Measurements from ENCODE around the gene GABBR1.

The GABBR1 gene

GRCh38 chr6:29527564-29527963, 105.4 kb downstream of the GABBR1 start:
- H3K4me3 ChIP-seq (ENCODE audit: low read depth, low read length) = no peak overlapping the region
- H3K36me3 ChIP-seq (ENCODE audit: control insufficient read depth, insufficient read depth, low read length) = no peaks in the 10 kb centered on the region
- no peak overlapping the region for H3K9ac ChIP-seq
- no peaks in the 10 kb centered on the region for H3K79me2 ChIP-seq
- TF ChIP-seq, protein P1, sequence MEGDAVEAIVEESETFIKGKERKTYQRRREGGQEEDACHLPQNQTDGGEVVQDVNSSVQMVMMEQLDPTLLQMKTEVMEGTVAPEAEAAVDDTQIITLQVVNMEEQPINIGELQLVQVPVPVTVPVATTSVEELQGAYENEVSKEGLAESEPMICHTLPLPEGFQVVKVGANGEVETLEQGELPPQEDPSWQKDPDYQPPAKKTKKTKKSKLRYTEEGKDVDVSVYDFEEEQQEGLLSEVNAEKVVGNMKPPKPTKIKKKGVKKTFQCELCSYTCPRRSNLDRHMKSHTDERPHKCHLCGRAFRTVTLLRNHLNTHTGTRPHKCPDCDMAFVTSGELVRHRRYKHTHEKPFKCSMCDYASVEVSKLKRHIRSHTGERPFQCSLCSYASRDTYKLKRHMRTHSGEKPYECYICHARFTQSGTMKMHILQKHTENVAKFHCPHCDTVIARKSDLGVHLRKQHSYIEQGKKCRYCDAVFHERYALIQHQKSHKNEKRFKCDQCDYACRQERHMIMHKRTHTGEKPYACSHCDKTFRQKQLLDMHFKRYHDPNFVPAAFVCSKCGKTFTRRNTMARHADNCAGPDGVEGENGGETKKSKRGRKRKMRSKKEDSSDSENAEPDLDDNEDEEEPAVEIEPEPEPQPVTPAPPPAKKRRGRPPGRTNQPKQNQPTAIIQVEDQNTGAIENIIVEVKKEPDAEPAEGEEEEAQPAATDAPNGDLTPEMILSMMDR (IDR thresholded peaks at IDR 0.05) = no peak
- H3K27me3 ChIP-seq (ENCODE audit: control insufficient read depth, insufficient read depth, low read length) = no peaks in the 10 kb centered on the region
- no peak overlapping the region for H3K27ac ChIP-seq
- no peaks in the 10 kb centered on the region for H3K9me3 ChIP-seq (ENCODE audit: control insufficient read depth, low read length)
- no peak overlapping the region for H3K4me2 ChIP-seq (ENCODE audit: low read length)
- no peak overlapping the region for H2AFZ ChIP-seq
- H3K4me1 ChIP-seq = no peaks in the 10 kb centered on the region

GRCh38 chr6:29527126-29527525, 105.9 kb downstream of the GABBR1 start:
- H2AFZ ChIP-seq = no peak overlapping the region
- H3K9ac ChIP-seq = no peak overlapping the region
- no peaks in the 10 kb centered on the region for H3K27me3 ChIP-seq (ENCODE audit: control insufficient read depth, insufficient read depth, low read length)
- no peaks in the 10 kb centered on the region for H3K9me3 ChIP-seq (ENCODE audit: control insufficient read depth, low read length)
- H3K27ac ChIP-seq = no peak overlapping the region
- H3K36me3 ChIP-seq (ENCODE audit: control insufficient read depth, insufficient read depth, low read length) = no peaks in the 10 kb centered on the region
- H3K79me2 ChIP-seq = no peaks in the 10 kb centered on the region
- TF ChIP-seq, protein P1 (IDR thresholded peaks at IDR 0.05) = no peak
- no peak overlapping the region for H3K4me2 ChIP-seq (ENCODE audit: low read length)
- no peak overlapping the region for H3K4me3 ChIP-seq (ENCODE audit: low read depth, low read length)
- no peaks in the 10 kb centered on the region for H3K4me1 ChIP-seq

- H2AFZ ChIP-seq = no peak overlapping the region
- TF ChIP-seq, protein P1 (IDR thresholded peaks at IDR 0.05) = no peak
- H3K36me3 ChIP-seq (ENCODE audit: control insufficient read depth, insufficient read depth, low read length) = no peaks in the 10 kb centered on the region
- no peaks in the 10 kb centered on the region for H3K27me3 ChIP-seq (ENCODE audit: control insufficient read depth, insufficient read depth, low read length)
- no peak overlapping the region for H3K4me3 ChIP-seq (ENCODE audit: low read depth, low read length)
- H3K4me1 ChIP-seq = no peaks in the 10 kb centered on the region
- H3K9ac ChIP-seq = no peak overlapping the region
- H3K27ac ChIP-seq = no peak overlapping the region
- no peak overlapping the region for H3K4me2 ChIP-seq (ENCODE audit: low read length)
- no peaks in the 10 kb centered on the region for H3K9me3 ChIP-seq (ENCODE audit: control insufficient read depth, low read length)
- no peaks in the 10 kb centered on the region for H3K79me2 ChIP-seq
Measured at GRCh38 chr6:29525311-29525639, 107.7 kb downstream of the GABBR1 start.

DNA sequence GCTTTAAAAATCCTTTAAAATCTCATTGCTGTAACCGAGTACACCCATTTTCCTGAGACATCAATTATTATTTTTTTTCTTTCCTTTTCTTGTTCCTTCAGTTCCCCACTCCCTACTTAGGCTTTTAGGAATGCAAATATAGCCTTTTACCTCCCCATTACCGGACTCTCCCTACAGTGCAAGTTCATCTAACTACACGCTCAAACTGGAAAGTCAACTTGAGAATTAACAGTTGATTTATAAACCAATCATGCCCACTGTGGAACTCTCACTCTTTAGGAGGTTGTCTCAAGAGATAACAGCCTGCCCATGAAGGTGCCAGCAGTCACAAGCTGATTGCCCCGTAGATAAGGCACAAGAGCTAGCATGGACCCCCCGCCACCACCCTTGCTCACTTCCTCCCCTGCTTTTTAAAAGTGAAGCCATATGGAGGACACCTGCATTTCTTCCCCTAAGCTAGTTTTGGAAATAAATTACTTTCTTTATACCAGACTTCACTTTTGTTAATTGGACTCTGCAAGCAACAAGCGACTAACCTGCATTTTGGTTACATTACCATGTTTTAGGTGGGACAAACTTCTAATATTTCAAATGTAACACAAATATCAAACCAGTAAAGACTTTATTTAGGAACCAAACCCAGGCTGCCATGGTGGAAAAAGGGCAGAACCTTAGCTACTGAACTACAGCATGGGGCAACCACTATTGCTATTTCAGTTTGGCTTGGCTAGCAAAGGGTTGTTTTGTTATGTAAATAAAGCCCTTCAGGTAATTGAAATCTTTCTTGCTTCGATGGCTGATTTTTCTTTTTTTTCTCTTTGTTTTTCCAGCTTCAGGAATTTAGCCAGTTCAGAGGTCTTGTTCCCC, 108.3 kb downstream of the GABBR1 start:
- no peaks in the 10 kb centered on the region for H3K79me2 ChIP-seq
- H2AFZ ChIP-seq = no peak overlapping the region
- no peaks in the 10 kb centered on the region for H3K27me3 ChIP-seq (ENCODE audit: control insufficient read depth, insufficient read depth, low read length)
- H3K9ac ChIP-seq = no peak overlapping the region
- H3K4me1 ChIP-seq = no peaks in the 10 kb centered on the region
- TF ChIP-seq, protein P1 (IDR thresholded peaks at IDR 0.05) = no peak
- no peaks in the 10 kb centered on the region for H3K36me3 ChIP-seq (ENCODE audit: control insufficient read depth, insufficient read depth, low read length)
- H3K27ac ChIP-seq = no peak overlapping the region
- no peak overlapping the region for H3K4me3 ChIP-seq (ENCODE audit: low read depth, low read length)
- no peak overlapping the region for H3K4me2 ChIP-seq (ENCODE audit: low read length)
- no peaks in the 10 kb centered on the region for H3K9me3 ChIP-seq (ENCODE audit: control insufficient read depth, low read length)

DNA sequence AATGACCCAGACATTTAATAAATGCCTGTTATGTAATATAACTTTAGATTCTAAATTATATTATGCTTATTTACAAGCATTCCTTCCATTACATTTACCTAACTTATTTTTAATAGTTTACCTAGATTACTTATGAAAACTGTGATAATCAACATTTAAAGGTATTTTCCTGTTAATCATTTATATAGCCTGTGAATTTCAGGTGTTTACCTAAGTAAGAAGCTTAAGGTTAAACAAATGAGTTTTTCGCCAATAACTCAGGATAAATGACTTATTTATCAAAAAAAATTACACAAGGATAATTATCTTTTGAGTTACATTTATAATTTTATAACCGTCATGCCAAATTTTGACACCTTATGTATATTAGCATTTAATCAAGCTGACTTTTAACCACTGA, 108.9 kb downstream of the GABBR1 start:
- Histone ChIP-seq H3K4me2 (ENCODE audit: low read length) (no peak overlapping the region), H3K4me1 (no peaks in the 10 kb centered on the region), H3K27ac (no peak overlapping the region), H3K4me3 (ENCODE audit: low read depth, low read length) (no peak overlapping the region), H3K79me2 (no peaks in the 10 kb centered on the region), H2AFZ (no peak overlapping the region), H3K27me3 (ENCODE audit: control insufficient read depth, insufficient read depth, low read length) (no peaks in the 10 kb centered on the region), H3K9me3 (ENCODE audit: control insufficient read depth, low read length) (no peaks in the 10 kb centered on the region), H3K9ac (no peak overlapping the region), H3K36me3 (ENCODE audit: control insufficient read depth, insufficient read depth, low read length) (no peaks in the 10 kb centered on the region)
- TF ChIP-seq, protein P1 (IDR thresholded peaks at IDR 0.05) = no peak

Measured in parathyroid adenoma (tissue), 2 donors.